Colonic mucosa (tissue), 4 donors: ENCODE data around the gene FMNL2. TPM values are rescaled to one million over a fixed set of nuclear protein-coding genes. Genes with fewer than 3 reads are reported as not detected.

ENCODE experiments used
- DNase-seq: peaks from one replicate; pipeline ENCODE4 v3.0.0-alpha.2; 2020
- H3K27ac ChIP-seq: fragments of 200-600 bp; one replicate; pipeline ENCODE4 v1.8.0; 2021
- H3K27me3 ChIP-seq: fragments of 200-600 bp; one replicate; pipeline ENCODE4 v1.8.0; 2021
- H3K36me3 ChIP-seq: fragments of 200-600 bp; one replicate; pipeline ENCODE4 v1.8.0; 2021
- H3K4me1 ChIP-seq: fragments of 200-600 bp; one replicate; pipeline ENCODE4 v1.8.0; 2021; ENCODE audit warnings: mild to moderate bottlenecking
- H3K4me3 ChIP-seq: fragments of 200-600 bp; one replicate; pipeline ENCODE4 v1.8.0; 2021
- H3K9ac ChIP-seq, 2 donors: one replicate each; pipeline ENCODE4 v1.7.0; 2013; ENCODE audit warnings: control low read depth in 2 of 2, low read depth in 2 of 2, low read length in 2 of 2
- H3K9me3 ChIP-seq: fragments of 200-600 bp; one replicate; pipeline ENCODE4 v1.8.0; 2021
- CTCF ChIP-seq: fragments of 200-600 bp; IDR thresholded peaks from one replicate; pipeline ENCODE4 v1.8.0; 2022; ENCODE audit warnings: antibody characterized with exemption, mild to moderate bottlenecking
- intact Hi-C: fragments of 100-400 bp; cut with DNase I; formaldehyde crosslinking; loops from one replicate; pipeline ENCODE4 v1.14.1; 2022
- total RNA-seq, 2 donors: library from RNA; stranded (reverse); fragmentation: NEBNext Ultra II Directional in 1 of 2; extraction: Animal tissue kit (Norgen Biotek cat#: 25700) in 1 of 2; gene quantifications; one replicate each; pipeline ENCODE4 v1.2.1, GENCODE V29; 2021
- donor health status: healthy.
- donor health status: DM: no; HTN: no; CAD: no.
- donor health status: DM: no; HTN: no; CAD: no.

FMNL2 gene
- total RNA-seq, 2 donors from 2014 or later: 10.6 to 17.5 TPM

GRCh38 chr2:152658221-152658620 is 323.2 kb downstream of the FMNL2 start:
- intact Hi-C loops: no loop called here
- H3K9ac ChIP-seq: no peak overlapping the region
- no peak overlapping the region for H3K27ac ChIP-seq
- no peak overlapping the region for H3K4me3 ChIP-seq
- no peak for DNase-seq
- H3K4me1 ChIP-seq: no peaks in the 10 kb centered on the region
- H3K27me3 ChIP-seq: no peaks in the 10 kb centered on the region
- no peaks in the 10 kb centered on the region for H3K36me3 ChIP-seq
- TF ChIP-seq CTCF: no peak
- no peaks in the 10 kb centered on the region for H3K9me3 ChIP-seq

GRCh38 chr2:152661076-152661475 is 326.1 kb downstream of the FMNL2 start:
- H3K36me3 ChIP-seq: no peaks in the 10 kb centered on the region
- no peak overlapping the region for H3K27ac ChIP-seq
- no peak for DNase-seq
- H3K9me3 ChIP-seq: no peaks in the 10 kb centered on the region
- intact Hi-C loops: no loop called here
- no peak for TF ChIP-seq CTCF
- H3K9ac ChIP-seq: no peak overlapping the region
- H3K4me1 ChIP-seq: no peaks in the 10 kb centered on the region
- H3K27me3 ChIP-seq: no peaks in the 10 kb centered on the region
- H3K4me3 ChIP-seq: no peak overlapping the region

- Histone ChIP-seq H3K4me1 (no peaks in the 10 kb centered on the region), H3K9ac (no peak overlapping the region), H3K27me3 (no peaks in the 10 kb centered on the region), H3K9me3 (no peaks in the 10 kb centered on the region), H3K4me3 (no peak overlapping the region), H3K36me3 (no peaks in the 10 kb centered on the region), H3K27ac (no peak overlapping the region)
- TF ChIP-seq CTCF: no peak
- DNase-seq: no peak
- intact Hi-C loops: no loop called here
Observed at GRCh38 chr2:152664725-152665124, 329.8 kb downstream of the FMNL2 start.

- Histone ChIP-seq H3K36me3 (no peaks in the 10 kb centered on the region), H3K27ac (no peak overlapping the region), H3K27me3 (no peaks in the 10 kb centered on the region), H3K9ac (no peak overlapping the region), H3K4me3 (no peak overlapping the region), H3K4me1 (no peaks in the 10 kb centered on the region), H3K9me3 (no peaks in the 10 kb centered on the region)
- intact Hi-C loops: no loop called here
- DNase-seq: no peak
- no peak for TF ChIP-seq CTCF
Observed at GRCh38 chr2:152674334-152674733, 339.4 kb downstream of the FMNL2 start.

GRCh38 chr2:152676461-152676860 is 341.5 kb downstream of the FMNL2 start:
- Histone ChIP-seq H3K4me1 (no peaks in the 10 kb centered on the region), H3K27ac (no peak overlapping the region), H3K27me3 (no peaks in the 10 kb centered on the region), H3K9me3 (no peaks in the 10 kb centered on the region), H3K4me3 (no peak overlapping the region), H3K9ac (no peak overlapping the region), H3K36me3 (peaks cover 12% of the 10 kb centered on the region)
- no peak for TF ChIP-seq CTCF
- no peak for DNase-seq
- intact Hi-C loops: no loop called here

GRCh38 chr2:152678808-152679207 is 343.8 kb downstream of the FMNL2 start:
- intact Hi-C loops: no loop called here
- Histone ChIP-seq H3K36me3 (peaks cover 12% of the 10 kb centered on the region), H3K4me3 (no peak overlapping the region), H3K9ac (no peak overlapping the region), H3K9me3 (no peaks in the 10 kb centered on the region), H3K4me1 (no peaks in the 10 kb centered on the region), H3K27ac (no peak overlapping the region), H3K27me3 (no peaks in the 10 kb centered on the region)
- TF ChIP-seq CTCF: no peak
- no peak for DNase-seq
